Measurements from ENCODE around the gene CD37.

DNA sequence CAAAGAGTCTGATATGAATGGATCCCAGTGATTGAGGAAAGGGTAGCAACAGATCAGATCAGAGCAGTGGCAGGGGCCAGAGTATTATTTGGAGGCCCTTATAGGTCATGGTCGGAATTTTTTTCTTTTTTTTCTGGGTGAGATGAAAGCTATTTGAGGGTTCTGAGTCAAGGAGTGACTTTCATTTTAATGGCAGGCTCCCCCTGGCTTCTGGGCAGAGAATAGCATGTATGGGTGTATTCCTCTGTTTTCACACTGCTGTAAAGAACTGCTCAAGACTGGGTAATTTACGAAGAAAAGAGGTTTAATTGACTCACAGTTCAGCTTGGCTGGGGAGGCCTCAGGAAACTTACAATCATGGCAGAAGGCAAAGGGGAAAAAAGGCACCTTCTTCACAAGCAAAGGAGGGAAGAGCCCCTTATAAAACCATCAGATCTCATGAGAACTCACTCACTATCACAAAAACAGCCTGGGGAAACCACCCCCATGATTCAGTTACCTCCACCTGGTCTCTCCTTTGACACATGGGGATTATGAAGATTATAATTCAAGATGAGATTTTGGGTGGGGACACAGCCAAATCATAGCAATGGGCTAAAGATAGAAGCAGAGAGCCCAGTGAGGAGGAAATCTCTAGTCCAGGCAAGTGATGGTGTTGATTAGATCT lies 7.2 kb upstream of the CD37 start:
- no peak for TF ChIP-seq EP300 (IDR thresholded peaks at IDR 0.05)
- TF ChIP-seq, protein P1, sequence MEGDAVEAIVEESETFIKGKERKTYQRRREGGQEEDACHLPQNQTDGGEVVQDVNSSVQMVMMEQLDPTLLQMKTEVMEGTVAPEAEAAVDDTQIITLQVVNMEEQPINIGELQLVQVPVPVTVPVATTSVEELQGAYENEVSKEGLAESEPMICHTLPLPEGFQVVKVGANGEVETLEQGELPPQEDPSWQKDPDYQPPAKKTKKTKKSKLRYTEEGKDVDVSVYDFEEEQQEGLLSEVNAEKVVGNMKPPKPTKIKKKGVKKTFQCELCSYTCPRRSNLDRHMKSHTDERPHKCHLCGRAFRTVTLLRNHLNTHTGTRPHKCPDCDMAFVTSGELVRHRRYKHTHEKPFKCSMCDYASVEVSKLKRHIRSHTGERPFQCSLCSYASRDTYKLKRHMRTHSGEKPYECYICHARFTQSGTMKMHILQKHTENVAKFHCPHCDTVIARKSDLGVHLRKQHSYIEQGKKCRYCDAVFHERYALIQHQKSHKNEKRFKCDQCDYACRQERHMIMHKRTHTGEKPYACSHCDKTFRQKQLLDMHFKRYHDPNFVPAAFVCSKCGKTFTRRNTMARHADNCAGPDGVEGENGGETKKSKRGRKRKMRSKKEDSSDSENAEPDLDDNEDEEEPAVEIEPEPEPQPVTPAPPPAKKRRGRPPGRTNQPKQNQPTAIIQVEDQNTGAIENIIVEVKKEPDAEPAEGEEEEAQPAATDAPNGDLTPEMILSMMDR (IDR thresholded peaks at IDR 0.05), result peak in 4 of 7 experiments; percentile 51 to 65 (median 62)
- TF ChIP-seq POLR2A (IDR thresholded peaks at IDR 0.05), result no peak
